ENCODE data around the gene SMYD3. TPM values are rescaled to one million over a fixed set of nuclear protein-coding genes. Genes with fewer than 3 reads are reported as not detected.

SMYD3 gene
- total and polyA plus RNA-seq, 9 of the 15 experiments (the other 6 are each of a cell fraction or from before 2014, with no cell fraction given), result 128 to 440 (median 197) TPM

- TF ChIP-seq EP400 (IDR thresholded peaks at IDR 0.05) (no peak), ZZZ3 (IDR thresholded peaks at IDR 0.05) (no peak)
These were observed 23.5 kb downstream of the SMYD3 start (continued) for GRCh38 chr1:246483569-246483933.

GRCh38 chr1:246482805-246483568, 24.1 kb downstream of the SMYD3 start:
- ATAC-seq (no peak), DNase-seq (ENCODE audit: extremely low read depth in 1 of 4, low spot score in 3 of 4) (no peak), FAIRE-seq (no peak)
- H3K79me2 ChIP-seq (ENCODE audit: control insufficient read depth, insufficient read depth, low read length), result no peaks in the 10 kb centered on the region
- no peaks in the 10 kb centered on the region; the same call in 2 of the 3 replicates for H3K36me3 ChIP-seq (ENCODE audit: control insufficient read depth, insufficient read depth, low read length)
- BruUV-seq (replicated peaks), result no TSS peak
- no peak overlapping the region for H3K4me2 ChIP-seq (ENCODE audit: insufficient read depth, low read length)
- in situ Hi-C loops (cut with MboI) (loop anchor here (10.0 kb wide), 1 partner anchor 1328 kb away; the partner anchor contains the start of gene KIF26B), intact Hi-C loops (cut with micrococcal nuclease) (no loop called here)
- H3K27ac ChIP-seq (ENCODE audit: extremely low read depth, low read depth, low read length), result no peak overlapping the region
- H3K4me1 ChIP-seq (replicated peaks in 1 of 2; ENCODE audit: control insufficient read depth in 2 of 2, insufficient read depth in 2 of 2, low read length in 2 of 2), result no peaks in the 10 kb centered on the region
- no peaks in the 10 kb centered on the region for H3K9me3 ChIP-seq (replicated peaks; ENCODE audit: control insufficient read depth, insufficient read depth, low read depth, low read length)
- no peak for TF ChIP-seq E2F8 (IDR thresholded peaks at IDR 0.05; ENCODE audit: low read depth, partially characterized antibody)
- no peak for TF ChIP-seq COPS2 (conservative IDR thresholded peaks at IDR 0.05)
- no peak for TF ChIP-seq SP1 (CRISPR knock-in tag; IDR thresholded peaks at IDR 0.05)
- no peak for TF ChIP-seq SNRNP70 (optimal IDR thresholded peaks at IDR 0.05; ENCODE audit: low read depth, low read length)
- no peak overlapping the region for H2AFZ ChIP-seq (ENCODE audit: low read depth, low read length)
- no peaks in the 10 kb centered on the region for H3K27me3 ChIP-seq (ENCODE audit: control insufficient read depth in 2 of 2, insufficient read depth in 2 of 2, low read length in 2 of 2)
- H3K9me1 ChIP-seq (ENCODE audit: control insufficient read depth, insufficient read depth, low read length), result no peaks in the 10 kb centered on the region
- CTCF ChIA-PET (ENCODE audit: low intra/inter-chr PET ratio), result no interaction called here
- H3K4me3 ChIP-seq, result no peak overlapping the region
- 10% methylated on average over 4 of the region's 4 CpGs for WGBS (ENCODE audit: insufficient coverage, low coverage, missing lambda C conversion rate)
- H3K9ac ChIP-seq (ENCODE audit: insufficient read depth in 1 of 2, low read depth in 2 of 2, low read length in 2 of 2), result no peak overlapping the region
- POLR2A ChIA-PET, result no interaction called here
- H4K20me1 ChIP-seq (replicated peaks; ENCODE audit: control insufficient read depth, insufficient read depth, low read length), result no peaks in the 10 kb centered on the region

All from K562 (cell line).